Head of caudate nucleus (tissue), 42 donors: ENCODE results near the gene FAM117A.

Experiments
- DNase-seq, 42 donors: peaks; one replicate each; pipeline versions ENCODE4 v3.0.0 to v3.0.0-alpha.2; 2020 to 2021; ENCODE audit warnings: mixed read lengths in 7 of 42
- intact Hi-C: fragments of 100-400 bp; cut with DNase I; formaldehyde crosslinking; loops from one replicate; pipeline ENCODE4 v1.15.0; 2022

The FAM117A gene

GRCh38 chr17:49763735-49764558 lies at the start of gene FAM117A:
Gene FAM117A (minus strand): TSS chr17:49764131. CDS start chr17:49764087, 44 bp downstream.
- intact Hi-C loops, result no loop called here
- DNase-seq, result peak; percentile 90 to 99 (median 97)

- intact Hi-C loops, result no loop called here
- DNase-seq, result no peak
Observed at GRCh38 chr17:49809056-49809455, 45.1 kb upstream of the FAM117A start.

GRCh38 chr17:49798738-49799137 lies 34.8 kb upstream of the FAM117A start:
- intact Hi-C loops, result no loop called here
- no peak for DNase-seq

- intact Hi-C loops, result no loop called here
- DNase-seq, result peak in 10 of 42 donors; percentile 9 to 65 (median 31)
Observed at GRCh38 chr17:49798182-49798581, 34.3 kb upstream of the FAM117A start.

- no peak for DNase-seq
- intact Hi-C loops, result no loop called here
Observed at GRCh38 chr17:49795372-49795771, 31.4 kb upstream of the FAM117A start.

- no peak for DNase-seq
- intact Hi-C loops, result no loop called here
Observed at GRCh38 chr17:49793309-49793708, 29.4 kb upstream of the FAM117A start.

GRCh38 chr17:49789243-49789578 lies 25.3 kb upstream of the FAM117A start:
- intact Hi-C loops, result loop anchor here (2.0 kb wide), 1 partner anchor 80 kb away; no protein-coding TSS in a partner anchor
- no peak for DNase-seq

- intact Hi-C loops, result loop anchor here (2.0 kb wide), 1 partner anchor 80 kb away; no protein-coding TSS in a partner anchor
- peak; percentile 97 to 100 (median 99) for DNase-seq
Observed at GRCh38 chr17:49788478-49789242, 24.7 kb upstream of the FAM117A start, which contains the start of gene KAT7. Gene KAT7 (plus strand): TSS chr17:49788681. CDS start chr17:49788835, 154 bp downstream.

- intact Hi-C loops, result loop anchor here (2.0 kb wide), 1 partner anchor 79 kb away; no protein-coding TSS in a partner anchor
- DNase-seq, result peak in 35 of 42 donors; percentile 8 to 61 (median 33)
Observed at GRCh38 chr17:49787884-49788477, 24.1 kb upstream of the FAM117A start.

- intact Hi-C loops, result no loop called here
- no peak for DNase-seq
Observed at GRCh38 chr17:49784636-49785035, 20.7 kb upstream of the FAM117A start.

- intact Hi-C loops, result no loop called here
- no peak for DNase-seq
Observed at GRCh38 chr17:49783791-49784190, 19.9 kb upstream of the FAM117A start.

GRCh38 chr17:49783071-49783715 lies 19.3 kb upstream of the FAM117A start:
- intact Hi-C loops, result no loop called here
- DNase-seq, result no peak

GRCh38 chr17:49779739-49780231 lies 15.9 kb upstream of the FAM117A start:
- intact Hi-C loops, result no loop called here
- peak in 6 of 42 donors; percentile 21 to 50 (median 30) for DNase-seq

- no peak for DNase-seq
- intact Hi-C loops, result no loop called here
Observed at GRCh38 chr17:49779156-49779738, 15.3 kb upstream of the FAM117A start.

GRCh38 chr17:49777563-49777962 lies 13.6 kb upstream of the FAM117A start:
- intact Hi-C loops, result no loop called here
- DNase-seq, result peak in 1 of 42 donors; percentile 4

- peak in 3 of 42 donors; percentile 10 to 28 (median 12) for DNase-seq
- intact Hi-C loops, result no loop called here
Observed at GRCh38 chr17:49776551-49777300, 12.8 kb upstream of the FAM117A start.

- no peak for DNase-seq
- intact Hi-C loops, result no loop called here
Observed at GRCh38 chr17:49775546-49776260, 11.8 kb upstream of the FAM117A start.
